GM15510 (cell line): ENCODE results near the gene RANBP9.
A peak's percentile ranks its signal among the peaks of the same experiment; 100 is the strongest.

ENCODE experiments used
- POLR2A ChIP-seq: IDR thresholded peaks from 3 replicates; pipeline ENCODE4 v1.6.1; 2011; ENCODE audit warnings: borderline replicate concordance; ENCODE audit not compliant: insufficient read length; ENCODE audit errors: extremely low read depth

RANBP9 gene

DNA sequence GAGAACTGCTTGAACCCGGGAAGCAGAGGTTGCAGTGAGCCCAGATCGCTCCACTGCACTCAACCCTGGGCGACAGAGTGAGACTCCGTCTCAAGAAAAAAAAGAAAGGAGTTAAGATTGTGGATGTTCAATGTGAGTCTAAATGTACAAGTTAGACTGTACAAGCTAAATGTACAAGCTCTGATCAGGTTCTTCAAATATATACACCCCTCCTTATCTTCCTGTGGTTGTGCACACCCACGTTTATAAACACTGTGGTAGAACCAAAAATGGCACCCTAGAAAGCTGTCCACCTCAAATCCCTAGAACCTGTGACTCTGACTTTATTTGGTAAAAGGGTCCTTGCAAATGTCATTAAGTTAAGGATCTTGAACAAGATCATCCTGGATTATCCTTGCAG is 11.2 kb upstream of the RANBP9 start:
- no peak for TF ChIP-seq POLR2A

DNA sequence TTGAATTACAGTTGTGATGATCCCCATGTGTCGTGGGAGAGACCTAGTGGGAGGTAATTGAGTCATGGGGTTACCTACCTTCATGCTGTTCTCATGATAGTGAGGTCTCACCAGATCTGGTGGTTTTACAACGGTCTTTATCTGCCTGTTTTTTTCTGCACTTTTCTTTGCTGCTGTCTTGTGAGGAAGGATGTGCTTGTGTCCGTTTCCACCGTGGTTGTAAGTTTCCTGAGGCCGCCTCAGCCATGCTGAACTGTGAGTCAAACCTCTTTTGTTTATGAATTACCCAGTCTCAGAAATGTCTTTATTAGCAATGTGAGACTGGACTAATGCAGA is 6.5 kb upstream of the RANBP9 start:
- no peak for TF ChIP-seq POLR2A

DNA sequence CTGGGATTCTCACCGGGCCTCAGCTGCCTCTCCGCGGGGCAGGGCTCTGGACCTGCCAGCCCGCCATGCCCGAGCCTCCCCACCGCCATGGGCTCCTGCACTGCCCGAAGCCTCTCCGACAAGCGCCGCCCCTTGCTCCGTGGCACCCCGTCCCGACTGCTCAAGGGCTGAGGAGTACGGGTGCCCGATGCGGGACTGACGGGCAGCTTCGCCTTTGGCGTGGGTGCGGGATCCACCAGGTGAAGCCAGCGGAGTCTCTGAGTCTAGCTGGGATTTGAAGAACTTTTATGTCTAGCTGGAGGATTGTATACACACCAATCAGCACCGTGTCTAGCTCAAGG is 5.3 kb upstream of the RANBP9 start:
- no peak for TF ChIP-seq POLR2A

DNA sequence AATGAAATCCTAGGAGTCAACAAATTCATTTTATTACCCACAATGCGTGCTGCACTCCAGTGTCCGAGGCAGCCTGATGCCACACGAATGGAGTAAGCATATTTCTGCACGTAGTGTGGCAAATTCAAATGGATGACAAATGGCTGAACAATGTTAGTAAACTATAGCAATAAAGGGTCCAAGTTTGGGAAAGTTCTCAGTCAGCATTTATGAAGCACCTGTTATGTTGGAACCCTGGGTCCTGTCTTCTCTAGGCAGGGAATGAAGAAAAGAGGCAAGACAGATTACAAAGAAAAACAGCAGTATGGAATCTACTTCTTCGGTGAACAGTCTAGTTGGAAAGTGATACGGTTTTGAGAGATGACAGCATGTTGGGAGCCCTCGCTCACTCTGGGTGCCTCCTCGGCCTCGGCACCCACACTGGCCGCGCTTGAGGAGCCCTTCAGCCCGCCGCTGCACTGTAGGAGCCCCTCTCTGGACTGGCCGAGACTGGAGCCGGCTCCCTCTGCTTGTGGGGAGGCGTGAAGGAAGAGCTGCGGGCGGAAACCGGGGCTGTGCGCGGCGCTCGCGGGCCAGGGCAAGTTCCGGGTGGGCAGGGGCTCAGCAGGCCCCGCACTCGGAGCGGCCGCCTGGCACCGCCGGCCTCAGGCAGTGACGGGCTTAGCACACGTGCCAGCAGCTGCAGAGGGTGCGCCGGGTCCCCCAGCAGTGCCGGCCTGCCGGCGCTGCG is 4.8 kb upstream of the RANBP9 start:
- TF ChIP-seq POLR2A = no peak

DNA sequence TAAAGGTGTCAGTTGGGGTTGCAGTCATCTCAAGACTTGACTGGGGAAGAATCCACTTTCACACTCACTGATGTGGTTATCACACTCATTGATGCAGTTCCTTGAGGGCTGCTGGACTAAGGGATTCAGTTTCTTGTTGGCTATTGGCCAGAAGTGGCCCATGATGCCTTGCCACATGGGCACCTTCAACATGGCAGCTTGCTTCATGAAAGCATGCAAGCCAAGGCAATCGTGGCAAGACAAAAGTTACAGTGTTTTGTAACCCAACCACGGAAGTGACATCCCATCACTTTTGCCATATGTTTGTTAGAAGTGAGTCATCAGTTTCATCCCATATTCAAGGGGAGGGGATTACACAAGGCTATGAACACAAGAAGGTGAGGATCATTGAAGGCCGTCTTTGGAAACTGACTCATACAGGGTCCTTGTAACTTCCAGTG is 3.8 kb upstream of the RANBP9 start:
- no peak for TF ChIP-seq POLR2A

DNA sequence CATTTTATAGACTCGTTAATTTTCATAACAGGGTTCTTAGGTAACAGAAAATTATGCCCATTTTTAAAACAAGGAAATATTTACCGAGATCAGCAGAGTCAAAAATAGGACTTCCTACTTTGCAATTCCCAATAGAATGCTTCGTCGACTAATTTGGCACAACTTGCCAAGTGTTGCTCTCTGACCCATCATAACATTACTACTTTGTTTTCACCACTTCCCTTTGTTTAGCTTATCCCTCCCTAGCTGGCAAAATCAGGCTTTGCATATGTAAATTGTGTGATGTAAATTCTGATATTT is 914 bp upstream of the RANBP9 start:
- TF ChIP-seq POLR2A = no peak

DNA sequence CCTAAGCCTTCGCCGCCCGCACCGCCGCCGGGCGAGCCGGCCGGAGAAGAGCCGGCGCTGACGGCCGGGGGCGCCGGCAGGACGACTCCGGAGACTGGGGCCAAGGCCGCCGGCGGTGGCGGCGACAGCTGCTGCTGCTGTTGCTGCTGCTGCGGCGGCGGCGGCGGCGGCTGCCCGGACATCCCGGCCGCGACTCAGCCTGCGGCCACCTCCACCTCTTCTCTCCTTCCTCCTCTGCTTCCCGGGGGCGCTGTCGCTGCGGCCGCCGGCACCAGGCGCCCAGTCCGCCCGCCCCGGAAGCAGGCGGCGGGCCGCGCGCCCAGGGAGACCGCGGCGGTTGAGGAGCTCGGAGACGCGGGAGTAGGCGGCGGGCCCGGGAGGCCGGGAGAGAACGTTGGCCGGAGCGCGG is 307 bp downstream of the RANBP9 start:
- no peak for TF ChIP-seq POLR2A

DNA sequence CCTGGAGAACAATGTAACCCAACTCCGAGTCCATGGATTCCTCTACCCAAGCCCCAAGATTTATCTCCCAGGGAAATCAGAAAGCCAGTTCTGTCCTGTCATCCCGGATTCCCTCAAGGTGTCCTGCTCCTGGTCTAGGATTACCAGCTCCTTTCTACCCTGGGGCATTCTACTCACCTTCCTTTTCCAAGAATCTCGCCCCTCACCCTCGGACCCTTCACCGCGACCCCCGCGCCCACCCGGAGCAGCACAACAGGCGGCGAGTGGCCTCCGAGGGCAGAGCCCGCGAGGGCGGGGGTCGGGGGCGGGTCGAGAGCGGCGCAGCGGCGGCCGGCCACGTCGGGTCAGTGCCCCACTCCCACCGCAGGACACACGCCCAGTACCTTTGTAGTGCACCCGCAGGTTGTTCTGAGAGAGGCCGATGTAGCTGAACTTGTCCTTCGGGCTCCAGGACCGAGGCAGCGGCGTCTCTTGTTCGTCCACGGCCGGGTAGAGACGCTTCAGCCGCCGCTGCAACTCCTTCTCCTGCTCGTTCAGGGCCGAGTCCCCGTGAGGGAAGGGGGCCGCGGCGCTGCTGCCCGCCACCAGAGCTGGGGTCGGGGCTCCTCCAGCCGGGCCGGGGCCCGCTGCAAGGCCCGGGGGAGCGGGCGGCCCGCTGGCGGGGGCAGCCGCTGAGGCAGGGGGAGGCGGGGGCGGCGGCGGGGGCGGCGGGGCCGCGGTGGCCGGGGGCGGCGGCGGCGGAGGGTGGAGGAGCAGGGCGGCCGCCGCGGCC is 897 bp downstream of the RANBP9 start:
- peak; percentile 41 for TF ChIP-seq POLR2A

DNA sequence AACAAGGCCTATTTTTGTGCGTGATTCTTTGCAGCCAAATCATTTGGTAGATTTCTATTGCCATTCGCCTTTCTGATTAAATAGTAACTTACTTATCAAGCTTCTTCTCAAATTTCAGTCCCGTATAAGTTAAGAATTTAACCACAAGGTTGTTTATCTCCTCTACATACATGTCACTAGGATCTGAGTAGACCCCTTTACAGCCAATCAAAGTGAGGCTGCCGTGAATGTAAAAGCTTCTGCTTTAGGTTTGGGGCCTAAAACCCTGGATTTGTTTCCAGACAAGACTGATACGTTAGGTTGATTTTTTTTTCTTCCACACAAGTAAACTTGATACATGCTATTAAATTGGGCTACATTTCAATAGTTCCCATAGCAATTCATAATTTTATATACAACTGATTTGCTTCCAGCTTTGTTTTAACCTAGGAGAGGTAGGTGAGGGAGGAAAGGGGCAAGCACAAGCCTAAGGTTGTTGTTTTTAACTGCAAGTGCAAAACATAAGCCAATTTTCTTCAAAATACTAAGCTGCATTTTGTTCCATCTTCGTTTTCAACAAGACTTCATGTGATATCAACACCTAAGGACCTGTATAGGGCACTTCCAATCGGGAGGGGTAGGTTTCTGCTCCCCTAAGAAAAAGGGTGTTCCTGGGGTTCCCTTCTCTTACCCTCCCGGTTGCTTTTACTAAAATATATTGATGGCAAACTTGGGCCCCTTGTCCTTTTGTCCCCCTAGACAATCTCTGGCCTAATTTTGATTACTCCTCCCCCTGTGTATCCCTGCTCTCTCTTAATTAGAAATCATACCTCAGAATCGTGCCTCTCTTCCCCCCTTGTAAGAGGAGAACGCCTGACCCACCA is 1.7 kb downstream of the RANBP9 start:
- no peak for TF ChIP-seq POLR2A

DNA sequence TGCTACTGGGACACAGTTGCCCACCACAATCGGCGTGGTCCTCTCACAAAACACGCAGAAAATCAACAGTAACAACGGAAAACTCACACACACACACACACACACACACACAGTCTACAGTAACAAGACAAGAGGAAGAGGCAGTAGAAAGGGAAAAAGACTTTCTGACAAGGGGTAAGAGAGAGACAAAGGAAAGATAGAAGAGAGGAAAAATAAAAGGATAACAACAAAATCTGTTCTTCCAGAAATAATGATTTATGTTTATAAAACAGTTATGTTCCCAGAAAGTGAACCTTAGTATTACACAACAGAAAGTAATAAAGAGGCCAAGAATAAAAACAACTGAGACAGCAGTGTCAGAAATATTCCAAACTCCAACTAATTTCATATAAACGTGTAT is 2.9 kb downstream of the RANBP9 start:
- TF ChIP-seq POLR2A = no peak

DNA sequence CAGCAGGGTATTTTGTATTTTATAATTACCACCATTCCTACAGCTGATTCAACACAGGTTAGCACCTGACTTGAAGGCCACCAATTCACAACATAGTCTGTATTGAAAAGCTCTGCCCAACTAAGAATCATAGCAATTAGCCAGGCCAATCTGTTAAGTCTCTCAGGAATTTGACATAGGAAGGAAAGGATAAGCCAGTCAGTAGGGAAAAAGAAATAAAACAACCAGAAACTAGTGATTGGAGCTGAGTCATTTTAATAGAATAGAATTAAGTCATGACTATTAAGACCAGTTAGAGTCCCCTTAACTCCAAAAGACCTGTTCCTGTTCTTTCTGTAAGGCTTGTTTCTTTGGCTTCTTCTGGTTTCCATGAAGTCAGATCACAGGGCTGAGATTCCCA is 8.1 kb downstream of the RANBP9 start:
- no peak for TF ChIP-seq POLR2A

DNA sequence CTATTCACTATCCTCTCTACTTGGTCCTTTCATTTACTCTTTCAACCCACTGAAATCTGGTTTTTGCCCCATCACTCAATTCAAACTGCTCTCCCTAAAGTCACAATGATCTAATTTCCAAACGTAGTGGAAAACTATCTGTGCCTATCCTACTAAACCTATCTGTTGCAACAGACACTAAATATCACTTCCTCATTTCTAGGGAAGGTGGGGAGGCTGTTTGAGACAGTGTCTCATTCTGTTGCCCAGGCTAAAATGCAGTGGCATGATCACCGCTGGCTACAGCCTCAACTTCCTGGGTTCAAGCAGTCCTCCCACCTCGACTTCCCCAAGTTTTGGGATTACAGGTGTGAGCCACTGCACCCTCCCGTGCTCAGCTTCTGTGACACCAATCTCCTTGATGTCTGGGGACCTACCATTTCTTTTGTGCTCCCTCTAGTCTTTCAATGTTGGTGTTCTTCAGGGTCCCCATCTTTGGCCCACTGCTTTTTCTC is 8.8 kb downstream of the RANBP9 start:
- TF ChIP-seq POLR2A = no peak

DNA sequence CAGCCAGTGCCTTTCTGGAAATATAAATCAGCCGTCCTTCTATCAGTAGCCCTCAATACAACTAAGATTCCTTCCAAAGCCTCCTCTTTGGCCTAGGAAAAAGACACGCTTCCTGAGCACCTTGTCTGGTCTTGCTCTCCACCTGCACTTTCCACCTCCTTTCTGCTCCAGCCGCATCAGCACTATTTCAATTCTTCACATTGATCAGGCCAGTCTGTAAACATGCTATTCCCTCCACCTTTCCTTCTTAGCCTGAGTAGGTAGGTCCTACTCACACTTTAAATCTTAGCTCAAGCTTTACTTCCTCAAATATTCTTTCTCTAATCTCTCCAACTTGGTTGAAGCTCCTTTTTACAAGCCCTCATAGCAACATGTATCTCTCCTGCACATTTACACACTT is 11.4 kb downstream of the RANBP9 start:
- TF ChIP-seq POLR2A = no peak

DNA sequence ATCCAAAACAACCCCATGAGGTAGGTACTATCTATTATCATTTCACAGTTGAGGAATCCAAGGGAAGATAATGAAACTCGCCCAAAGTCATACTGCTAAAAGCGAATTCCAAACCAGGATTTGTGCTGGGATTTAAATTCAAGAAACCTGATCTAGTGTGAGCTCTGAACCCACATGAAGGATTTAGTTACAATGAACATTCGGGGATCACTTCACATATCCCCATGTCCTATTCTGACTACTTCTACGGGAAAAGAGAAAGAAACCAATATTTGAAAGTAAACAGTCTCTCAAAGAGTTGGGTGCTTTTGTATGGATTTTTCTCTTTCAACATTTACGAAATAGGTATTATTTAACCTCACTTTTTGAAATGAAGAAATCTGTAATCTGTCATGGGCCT is 12.9 kb downstream of the RANBP9 start:
- TF ChIP-seq POLR2A = no peak

DNA sequence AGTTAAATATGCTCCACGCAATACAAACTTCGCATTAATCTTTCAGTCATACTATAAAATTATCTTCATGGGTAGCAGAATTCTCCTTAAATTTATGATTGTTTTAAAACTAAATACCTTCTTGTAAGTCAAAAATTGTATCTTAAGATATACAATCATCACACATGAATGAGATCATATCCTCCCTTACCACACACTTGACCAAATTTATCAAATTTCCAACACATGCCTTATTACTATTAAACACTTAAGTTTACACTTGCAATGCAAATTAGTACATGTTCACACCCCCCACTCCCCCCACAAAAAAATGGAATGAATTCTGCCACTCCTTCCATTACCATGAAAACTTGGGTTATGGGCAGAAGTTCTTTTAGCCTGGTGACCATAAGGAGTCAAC is 13.8 kb downstream of the RANBP9 start:
- no peak for TF ChIP-seq POLR2A
